ENCODE results near the gene TXNDC16. TPM values are rescaled to one million over a fixed set of nuclear protein-coding genes. Genes with fewer than 3 reads are reported as not detected.

TXNDC16 gene
- polyA plus RNA-seq, 1 donor (not counting 4 experiments of a cell fraction or from before 2014, with no cell fraction given): 1.9 TPM

DNA sequence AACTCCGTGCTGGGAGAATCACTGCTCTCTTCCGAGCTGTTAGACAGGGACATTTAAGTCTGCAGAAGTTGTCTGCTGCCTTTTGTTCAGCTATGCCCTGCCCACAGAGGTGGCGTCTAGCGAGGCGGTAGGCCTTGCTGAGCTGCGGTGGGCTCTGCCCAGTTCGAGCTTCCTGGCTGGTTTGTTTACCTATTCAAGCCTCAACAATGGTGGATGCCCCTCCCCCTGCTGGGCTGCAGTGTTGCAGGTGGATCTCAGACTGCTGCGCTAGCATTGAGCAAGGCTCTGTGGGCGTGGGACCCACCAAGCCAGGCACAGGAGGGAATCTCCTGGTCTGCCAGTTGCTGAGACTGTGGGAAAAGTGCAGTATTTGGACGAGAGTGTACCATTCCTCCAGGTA is 44.0 kb upstream of the TXNDC16 start:
- Histone ChIP-seq H3K79me2 (ENCODE audit: control insufficient read depth, insufficient read depth, low read length) (no peaks in the 10 kb centered on the region), H2AFZ (ENCODE audit: control insufficient read depth, low read length) (no peak overlapping the region), H3K9me1 (ENCODE audit: control insufficient read depth, extremely low read depth, insufficient read depth, low read length) (no peaks in the 10 kb centered on the region), H3K36me3 (ENCODE audit: control insufficient read depth in 2 of 2, extremely low read depth in 1 of 2, insufficient read depth in 2 of 2, low read length in 2 of 2) (no peaks in the 10 kb centered on the region), H3K4me2 (ENCODE audit: control insufficient read depth, extremely low read depth, insufficient read depth, low read depth, low read length) (no peak overlapping the region), H4K20me1 (ENCODE audit: control insufficient read depth, extremely low read depth, insufficient read depth, low read length) (no peaks in the 10 kb centered on the region), H3K9ac (ENCODE audit: control insufficient read depth, extremely low read depth, insufficient read depth, low read length) (no peak overlapping the region), H3K4me1 (ENCODE audit: control insufficient read depth, extremely low read depth, insufficient read depth, low read length) (no peaks in the 10 kb centered on the region), H3K27ac (ENCODE audit: control insufficient read depth, insufficient read depth, low read length) (no peak overlapping the region), H3K9me3 (ENCODE audit: control insufficient read depth, low read depth, low read length) (no peaks in the 10 kb centered on the region), H3K4me3 (ENCODE audit: control insufficient read depth in 2 of 3, extremely low read depth in 1 of 3, insufficient read depth in 2 of 3, low read depth in 1 of 3, low read length in 3 of 3) (no peak overlapping the region), H3K27me3 (ENCODE audit: control insufficient read depth, extremely low read depth, insufficient read depth, low read length) (no peaks in the 10 kb centered on the region)
- TF ChIP-seq, protein P1, sequence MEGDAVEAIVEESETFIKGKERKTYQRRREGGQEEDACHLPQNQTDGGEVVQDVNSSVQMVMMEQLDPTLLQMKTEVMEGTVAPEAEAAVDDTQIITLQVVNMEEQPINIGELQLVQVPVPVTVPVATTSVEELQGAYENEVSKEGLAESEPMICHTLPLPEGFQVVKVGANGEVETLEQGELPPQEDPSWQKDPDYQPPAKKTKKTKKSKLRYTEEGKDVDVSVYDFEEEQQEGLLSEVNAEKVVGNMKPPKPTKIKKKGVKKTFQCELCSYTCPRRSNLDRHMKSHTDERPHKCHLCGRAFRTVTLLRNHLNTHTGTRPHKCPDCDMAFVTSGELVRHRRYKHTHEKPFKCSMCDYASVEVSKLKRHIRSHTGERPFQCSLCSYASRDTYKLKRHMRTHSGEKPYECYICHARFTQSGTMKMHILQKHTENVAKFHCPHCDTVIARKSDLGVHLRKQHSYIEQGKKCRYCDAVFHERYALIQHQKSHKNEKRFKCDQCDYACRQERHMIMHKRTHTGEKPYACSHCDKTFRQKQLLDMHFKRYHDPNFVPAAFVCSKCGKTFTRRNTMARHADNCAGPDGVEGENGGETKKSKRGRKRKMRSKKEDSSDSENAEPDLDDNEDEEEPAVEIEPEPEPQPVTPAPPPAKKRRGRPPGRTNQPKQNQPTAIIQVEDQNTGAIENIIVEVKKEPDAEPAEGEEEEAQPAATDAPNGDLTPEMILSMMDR (optimal IDR thresholded peaks at IDR 0.05 in 1 of 3, IDR thresholded peaks at IDR 0.05 in 1 of 3, conservative IDR thresholded peaks at IDR 0.05 in 1 of 3; ENCODE audit: extremely low read depth in 1 of 3, insufficient read depth in 2 of 3, low read length in 3 of 3): no peak
- no peak for TF ChIP-seq EZH2 (IDR thresholded peaks at IDR 0.05; ENCODE audit: low read length)
- dilution Hi-C loops (cut with MboI; ENCODE audit: extremely low pct_ligation_motif_present, low sequenced_read_pairs): no loop called here
- DNase-seq (ENCODE audit: low read depth, low spot score): no peak
- no peak for FAIRE-seq

DNA sequence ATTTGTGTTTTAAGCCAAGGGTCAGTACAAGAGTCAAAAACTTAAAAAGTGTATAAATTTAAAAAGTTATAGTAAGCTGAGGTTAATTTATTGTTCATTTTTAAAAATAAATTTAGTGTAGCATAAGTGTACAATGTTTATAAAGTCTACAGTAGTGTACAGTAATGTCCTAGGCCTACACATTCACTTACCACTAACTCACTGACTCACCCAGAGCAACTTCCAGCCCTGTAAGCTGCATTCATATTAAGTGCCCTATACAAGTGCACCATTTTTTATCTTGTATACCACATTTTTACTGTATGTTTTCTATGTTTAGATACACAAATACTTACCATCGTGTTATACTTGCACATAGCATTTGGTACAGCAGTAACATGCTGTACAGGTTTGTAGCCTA is 38.0 kb upstream of the TXNDC16 start:
- Histone ChIP-seq H3K27ac (ENCODE audit: control insufficient read depth, insufficient read depth, low read length) (no peak overlapping the region), H4K20me1 (ENCODE audit: control insufficient read depth, extremely low read depth, insufficient read depth, low read length) (no peaks in the 10 kb centered on the region), H3K4me1 (ENCODE audit: control insufficient read depth, extremely low read depth, insufficient read depth, low read length) (no peaks in the 10 kb centered on the region), H3K9me1 (ENCODE audit: control insufficient read depth, extremely low read depth, insufficient read depth, low read length) (no peaks in the 10 kb centered on the region), H2AFZ (ENCODE audit: control insufficient read depth, low read length) (no peak overlapping the region), H3K79me2 (ENCODE audit: control insufficient read depth, insufficient read depth, low read length) (no peaks in the 10 kb centered on the region), H3K9me3 (ENCODE audit: control insufficient read depth, low read depth, low read length) (no peaks in the 10 kb centered on the region), H3K27me3 (ENCODE audit: control insufficient read depth, extremely low read depth, insufficient read depth, low read length) (no peaks in the 10 kb centered on the region), H3K4me2 (ENCODE audit: control insufficient read depth, extremely low read depth, insufficient read depth, low read depth, low read length) (no peak overlapping the region), H3K4me3 (ENCODE audit: control insufficient read depth in 2 of 3, extremely low read depth in 1 of 3, insufficient read depth in 2 of 3, low read depth in 1 of 3, low read length in 3 of 3) (no peak overlapping the region), H3K36me3 (ENCODE audit: control insufficient read depth in 2 of 2, extremely low read depth in 1 of 2, insufficient read depth in 2 of 2, low read length in 2 of 2) (no peaks in the 10 kb centered on the region), H3K9ac (ENCODE audit: control insufficient read depth, extremely low read depth, insufficient read depth, low read length) (no peak overlapping the region)
- TF ChIP-seq, protein P1 (optimal IDR thresholded peaks at IDR 0.05 in 1 of 3, IDR thresholded peaks at IDR 0.05 in 1 of 3, conservative IDR thresholded peaks at IDR 0.05 in 1 of 3; ENCODE audit: extremely low read depth in 1 of 3, insufficient read depth in 2 of 3, low read length in 3 of 3): no peak
- TF ChIP-seq EZH2 (IDR thresholded peaks at IDR 0.05; ENCODE audit: low read length): no peak
- DNase-seq (ENCODE audit: low read depth, low spot score) (no peak), FAIRE-seq (no peak)
- dilution Hi-C loops (cut with MboI; ENCODE audit: extremely low pct_ligation_motif_present, low sequenced_read_pairs): no loop called here

All from keratinocyte (primary cell).